ENCODE measurements around the gene HIGD1C. TPM values are rescaled to one million over a fixed set of nuclear protein-coding genes. Genes with fewer than 3 reads are reported as not detected.
A peak's percentile ranks its signal among the peaks of the same experiment; 100 is the strongest.
"Not testable (repeated sequence)": the region's sequence is repeated elsewhere in the genome, so short reads cannot be mapped to it uniquely, and the experiment has no call there.

The HIGD1C gene
- total RNA-seq, 2 donors from 2014 or later: not detected

- not testable (repeated sequence) for H3K9me3 Mint-ChIP-seq; H3K36me3 Mint-ChIP-seq; ATAC-seq; DNase-seq (ENCODE audit: low spot score in 2 of 2); H3K27ac Mint-ChIP-seq
Observed at GRCh38 chr12:50954789-50955188, 2.4 kb downstream of the HIGD1C start.

GRCh38 chr12:50955288-50955687, 2.9 kb downstream of the HIGD1C start:
- Mint-ChIP-seq H3K36me3 (no peaks in the 10 kb centered on the region), H3K27ac (no peak overlapping the region), H3K9me3 (no peaks in the 10 kb centered on the region)
- no peak for DNase-seq (ENCODE audit: low spot score in 2 of 2)
- ATAC-seq: no peak

GRCh38 chr12:50955697-50956096, 3.4 kb downstream of the HIGD1C start:
- Mint-ChIP-seq H3K9me3 (no peaks in the 10 kb centered on the region), H3K36me3 (no peaks in the 10 kb centered on the region), H3K27ac (no peak overlapping the region)
- DNase-seq (ENCODE audit: low spot score in 2 of 2) (no peak), ATAC-seq (no peak)

GRCh38 chr12:50960130-50960529, 7.8 kb downstream of the HIGD1C start:
- DNase-seq (ENCODE audit: low spot score in 2 of 2): no peak
- ATAC-seq: no peak
- no peaks in the 10 kb centered on the region for H3K9me3 Mint-ChIP-seq
- H3K36me3 Mint-ChIP-seq: no peaks in the 10 kb centered on the region
- H3K27ac Mint-ChIP-seq: no peak overlapping the region

GRCh38 chr12:50961708-50962107, 9.4 kb downstream of the HIGD1C start:
- H3K27ac Mint-ChIP-seq: no peak overlapping the region
- DNase-seq (ENCODE audit: low spot score in 2 of 2): no peak
- no peaks in the 10 kb centered on the region for H3K9me3 Mint-ChIP-seq

GRCh38 chr12:50964432-50964831, 12.1 kb downstream of the HIGD1C start:
- Mint-ChIP-seq H3K9me3 (no peaks in the 10 kb centered on the region), H3K27ac (no peak overlapping the region), H3K36me3 (peaks cover 0 to 4% of the 10 kb centered on the region in 2 donors)
- ATAC-seq: no peak
- DNase-seq (ENCODE audit: low spot score in 2 of 2): no peak

More at GRCh38 chr12:50961708-50962107, 9.4 kb downstream of the HIGD1C start:
- no peak for ATAC-seq
- H3K36me3 Mint-ChIP-seq: peaks cover 0 to 4% of the 10 kb centered on the region in 2 donors

- ATAC-seq: no peak
- no peak overlapping the region for H3K27ac Mint-ChIP-seq
- no peak for DNase-seq (ENCODE audit: low spot score in 2 of 2)
- H3K36me3 Mint-ChIP-seq: peaks cover 21 to 24% of the 10 kb centered on the region in 2 donors
- peaks cover 0 to 4% of the 10 kb centered on the region in 2 donors for H3K9me3 Mint-ChIP-seq
Observed at GRCh38 chr12:50971946-50972345, 19.6 kb downstream of the HIGD1C start.

GRCh38 chr12:50979369-50980052, 27.2 kb downstream of the HIGD1C start:
- H3K9me3 Mint-ChIP-seq: no peaks in the 10 kb centered on the region
- ATAC-seq (peak; percentile 43 to 91), DNase-seq (ENCODE audit: low spot score in 2 of 2) (peak in 1 of 2 donors; percentile 30)
- H3K27ac Mint-ChIP-seq: peak overlapping the region; percentile 22 to 99
- peaks cover 0 to 30% of the 10 kb centered on the region in 2 donors for H3K36me3 Mint-ChIP-seq

GRCh38 chr12:50980545-50980944, 28.2 kb downstream of the HIGD1C start:
- Mint-ChIP-seq H3K27ac (no peak overlapping the region), H3K36me3 (peaks cover 0 to 24% of the 10 kb centered on the region in 2 donors), H3K9me3 (no peaks in the 10 kb centered on the region)
- no peak for DNase-seq (ENCODE audit: low spot score in 2 of 2)
- no peak for ATAC-seq

- ATAC-seq (no peak), DNase-seq (ENCODE audit: low spot score in 2 of 2) (no peak)
- Mint-ChIP-seq H3K27ac (no peak overlapping the region), H3K9me3 (no peaks in the 10 kb centered on the region), H3K36me3 (peaks cover 0 to 18% of the 10 kb centered on the region in 2 donors)
Observed at GRCh38 chr12:50981319-50982239, 29.2 kb downstream of the HIGD1C start.

GRCh38 chr12:50984586-50985298, 32.4 kb downstream of the HIGD1C start:
- no peaks in the 10 kb centered on the region for H3K9me3 Mint-ChIP-seq
- H3K27ac Mint-ChIP-seq: peak overlapping the region in 1 of 2 donors; percentile 28
- H3K36me3 Mint-ChIP-seq: peaks cover 0 to 12% of the 10 kb centered on the region in 2 donors
- ATAC-seq: peak; percentile 31 to 56
- no peak for DNase-seq (ENCODE audit: low spot score in 2 of 2)

GRCh38 chr12:50985322-50985721, 33.0 kb downstream of the HIGD1C start:
- Mint-ChIP-seq H3K36me3 (peaks cover 0 to 14% of the 10 kb centered on the region in 2 donors), H3K9me3 (no peaks in the 10 kb centered on the region), H3K27ac (peak overlapping the region in 1 of 2 donors; percentile 28)
- peak; percentile 61 to 68 for ATAC-seq
- DNase-seq (ENCODE audit: low spot score in 2 of 2): no peak

- ATAC-seq (peak in 1 of 2 donors; percentile 46), DNase-seq (ENCODE audit: low spot score in 2 of 2) (no peak)
- peaks cover 0 to 17% of the 10 kb centered on the region in 2 donors for H3K36me3 Mint-ChIP-seq
- H3K9me3 Mint-ChIP-seq: no peaks in the 10 kb centered on the region
- H3K27ac Mint-ChIP-seq: peak overlapping the region in 1 of 2 donors; percentile 57
Observed at GRCh38 chr12:50986966-50987737, 34.8 kb downstream of the HIGD1C start.

- no peak for DNase-seq (ENCODE audit: low spot score in 2 of 2)
- Mint-ChIP-seq H3K9me3 (no peaks in the 10 kb centered on the region), H3K27ac (no peak overlapping the region), H3K36me3 (peaks cover 0 to 20% of the 10 kb centered on the region in 2 donors)
- ATAC-seq: no peak
Observed at GRCh38 chr12:50988051-50988450, 35.7 kb downstream of the HIGD1C start.

GRCh38 chr12:50988871-50989270, 36.5 kb downstream of the HIGD1C start:
- no peak for ATAC-seq
- peaks cover 0 to 20% of the 10 kb centered on the region in 2 donors for H3K36me3 Mint-ChIP-seq
- no peak overlapping the region for H3K27ac Mint-ChIP-seq
- H3K9me3 Mint-ChIP-seq: no peaks in the 10 kb centered on the region
- DNase-seq (ENCODE audit: low spot score in 2 of 2): no peak

- peaks cover 8 to 31% of the 10 kb centered on the region in 2 donors for H3K36me3 Mint-ChIP-seq
- peak in 1 of 2 donors; percentile 81 for ATAC-seq
- DNase-seq (ENCODE audit: low spot score in 2 of 2): no peak
- no peaks in the 10 kb centered on the region for H3K9me3 Mint-ChIP-seq
- peak overlapping the region in 1 of 2 donors; percentile 91 for H3K27ac Mint-ChIP-seq
Observed at GRCh38 chr12:50990147-50990727, 37.9 kb downstream of the HIGD1C start.

All from activated naive CD4-positive, alpha-beta T cell treated with anti-CD3 and anti-CD28 coated beads, Interleukin-2, amount 50 U/mL, for 72 hours (primary cell).